Neural cell (in vitro differentiated cells): ENCODE data around the gene UBAC2. TPM values are rescaled to one million over a fixed set of nuclear protein-coding genes. Genes with fewer than 3 reads are reported as not detected.

Source experiments
- H2AFZ ChIP-seq: fragments of 200-600, 300-800 bp; sonication (generic), shearing (Covaris generic); 2 replicates; pipeline ENCODE4 v1.6.0; 2014; ENCODE audit warnings: low read depth, mild to moderate bottlenecking, antibody characterized with exemption, low read length, moderate library complexity
- H3F3A ChIP-seq: fragments of 200-600 bp; shearing (Covaris generic); 2 replicates; pipeline ENCODE4 v1.6.1; 2016; ENCODE audit warnings: mild to moderate bottlenecking, moderate library complexity, mixed read lengths, antibody characterized with exemption, low read length; ENCODE audit not compliant: insufficient read depth, poor library complexity, severe bottlenecking
- H3K27ac ChIP-seq: fragments of 200-600, 300-800 bp; sonication (generic), shearing (Covaris generic); 2 replicates; pipeline ENCODE4 v1.5.1; 2014; ENCODE audit warnings: mild to moderate bottlenecking, low read length, moderate library complexity
- H3K27me3 ChIP-seq: fragments of 300-800, 200-600 bp; sonication (generic), shearing (Covaris generic); 2 replicates; pipeline ENCODE4 v1.6.0; 2014; ENCODE audit warnings: mild to moderate bottlenecking, low read depth, low read length, moderate library complexity; ENCODE audit not compliant: insufficient read depth
- H3K36me3 ChIP-seq: fragments of 300-800, 200-600 bp; sonication (generic), shearing (Covaris generic); 2 replicates; pipeline ENCODE4 v1.5.1; 2014; ENCODE audit warnings: mild to moderate bottlenecking, antibody characterized with exemption, low read length, moderate library complexity; ENCODE audit not compliant: insufficient read depth
- H3K4me2 ChIP-seq: fragments of 300-800, 200-600 bp; sonication (generic), shearing (Covaris generic); 2 replicates; pipeline ENCODE4 v1.6.0; 2014; ENCODE audit warnings: mild to moderate bottlenecking, low read length
- H3K4me3 ChIP-seq: fragments of 300-800, 200-600 bp; sonication (generic), shearing (Covaris generic); 2 replicates; pipeline ENCODE4 v1.5.1; 2014; ENCODE audit warnings: mild to moderate bottlenecking, low read length, moderate library complexity
- H3K79me2 ChIP-seq: fragments of 200-600 bp; shearing (Covaris generic); replicated peaks from 2 replicates; pipeline ENCODE4 v1.6.0; 2014; ENCODE audit warnings: mild to moderate bottlenecking, low read length, moderate library complexity; ENCODE audit not compliant: insufficient read depth
- H3K9ac ChIP-seq: fragments of 300-800, 200-600 bp; sonication (generic), shearing (Covaris generic); 2 replicates; pipeline ENCODE4 v1.6.1; 2016; ENCODE audit warnings: mild to moderate bottlenecking, low read length, mixed read lengths
- H3K9me2 ChIP-seq: fragments of 200-600 bp; shearing (Covaris generic); 2 replicates; pipeline ENCODE4 v1.6.1; 2016; ENCODE audit warnings: mild to moderate bottlenecking, low read length, mixed read lengths; ENCODE audit not compliant: insufficient read depth
- H3K9me3 ChIP-seq: fragments of 200-600, 300-800 bp; sonication (generic), shearing (Covaris generic); 2 replicates; pipeline ENCODE4 v1.6.1; 2016; ENCODE audit warnings: mild to moderate bottlenecking, mixed run types, low read length, moderate library complexity, mixed read lengths
- H4K20me1 ChIP-seq: fragments of 200-600 bp; shearing (Covaris generic); 2 replicates; pipeline ENCODE4 v1.6.1; 2016; ENCODE audit warnings: mild to moderate bottlenecking, mixed run types; ENCODE audit not compliant: insufficient read depth
- EP300 ChIP-seq: fragments of 450-650 bp; conservative IDR thresholded peaks from 2 replicates; pipeline ENCODE4 v1.6.1; 2014; ENCODE audit warnings: antibody characterized with exemption, mild to moderate bottlenecking, moderate library complexity; ENCODE audit not compliant: poor library complexity, severe bottlenecking
- EZH2 ChIP-seq: fragments of 200-600, 300-800 bp; shearing (Covaris generic), sonication (generic); IDR thresholded peaks from 2 replicates; pipeline ENCODE4 v1.6.1; 2014; ENCODE audit warnings: antibody characterized with exemption, low read length, borderline replicate concordance, mild to moderate bottlenecking; ENCODE audit not compliant: insufficient read depth, poor library complexity, severe bottlenecking
- MXI1 ChIP-seq: fragments of 450-650 bp; conservative IDR thresholded peaks from 2 replicates; pipeline ENCODE4 v1.6.1; 2014; ENCODE audit warnings: antibody characterized with exemption, mild to moderate bottlenecking; ENCODE audit not compliant: poor library complexity, severe bottlenecking
- POLR2AphosphoS5 ChIP-seq: IDR thresholded peaks from 2 replicates; pipeline ENCODE4 v1.6.1; 2012
- RAD21 ChIP-seq: fragments of 450-650 bp; conservative IDR thresholded peaks from 2 replicates; pipeline ENCODE4 v1.6.1; 2014; ENCODE audit warnings: antibody characterized with exemption, mild to moderate bottlenecking, moderate library complexity
- SMC3 ChIP-seq: fragments of 450-650 bp; conservative IDR thresholded peaks from 2 replicates; pipeline ENCODE4 v1.6.1; 2014; ENCODE audit warnings: antibody characterized with exemption, mild to moderate bottlenecking, moderate library complexity; ENCODE audit not compliant: poor library complexity
- TAF1 ChIP-seq: IDR thresholded peaks from 2 replicates; pipeline ENCODE4 v1.6.1; 2012; ENCODE audit warnings: low read depth
- polyA plus RNA-seq: library from polyadenylated mRNA; depleted of rRNA; stranded (reverse); fragments of >200 nt; gene quantifications from 2 replicates; pipeline ENCODE4 v1.2.3, GENCODE V29; 2014
- TF ChIP-seq, protein P1 (sequence below): fragments of 450-650 bp; IDR thresholded peaks from 2 replicates; pipeline ENCODE4 v1.5.1; 2014; ENCODE audit warnings: antibody characterized with exemption, mild to moderate bottlenecking, moderate library complexity; ENCODE audit not compliant: poor library complexity, severe bottlenecking
- TF ChIP-seq, protein P2 (sequence below): IDR thresholded peaks from 2 replicates; pipeline ENCODE4 v1.6.1; 2012; ENCODE audit warnings: borderline replicate concordance

The UBAC2 gene
- polyA plus RNA-seq, 1 donor from 2014 or later, result 56.9 TPM

DNA sequence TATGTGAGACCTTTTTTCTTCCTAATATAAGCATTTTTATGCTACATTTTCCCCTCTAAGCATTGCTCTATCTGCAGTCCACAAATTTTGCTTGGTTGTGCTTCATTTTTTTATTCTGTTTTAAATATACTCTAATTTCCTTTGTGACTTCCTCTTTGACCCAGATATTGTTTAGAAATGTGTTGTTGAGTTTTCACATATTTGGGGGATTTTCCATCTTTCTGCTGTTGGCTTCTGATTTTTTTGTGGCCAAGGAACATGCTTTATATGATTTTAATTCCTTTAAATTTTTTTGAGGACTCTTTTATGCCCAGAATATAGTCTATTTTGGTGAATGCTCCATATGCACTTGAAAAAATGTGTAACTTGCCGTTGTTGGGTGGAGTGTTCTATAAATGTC lies 22.9 kb downstream of the UBAC2 start:
- Histone ChIP-seq H3K9me2 (no peaks in the 10 kb centered on the region), H3K27me3 (no peaks in the 10 kb centered on the region), H3K4me3 (no peak overlapping the region), H3F3A (no peaks in the 10 kb centered on the region), H3K27ac (no peak overlapping the region), H3K9me3 (peaks cover 2% of the 10 kb centered on the region), H3K79me2 (peaks cover 45% of the 10 kb centered on the region), H3K36me3 (no peaks in the 10 kb centered on the region), H3K4me2 (no peak overlapping the region), H3K9ac (no peak overlapping the region), H2AFZ (no peak overlapping the region), H4K20me1 (no peaks in the 10 kb centered on the region)
- TF ChIP-seq, protein P1, sequence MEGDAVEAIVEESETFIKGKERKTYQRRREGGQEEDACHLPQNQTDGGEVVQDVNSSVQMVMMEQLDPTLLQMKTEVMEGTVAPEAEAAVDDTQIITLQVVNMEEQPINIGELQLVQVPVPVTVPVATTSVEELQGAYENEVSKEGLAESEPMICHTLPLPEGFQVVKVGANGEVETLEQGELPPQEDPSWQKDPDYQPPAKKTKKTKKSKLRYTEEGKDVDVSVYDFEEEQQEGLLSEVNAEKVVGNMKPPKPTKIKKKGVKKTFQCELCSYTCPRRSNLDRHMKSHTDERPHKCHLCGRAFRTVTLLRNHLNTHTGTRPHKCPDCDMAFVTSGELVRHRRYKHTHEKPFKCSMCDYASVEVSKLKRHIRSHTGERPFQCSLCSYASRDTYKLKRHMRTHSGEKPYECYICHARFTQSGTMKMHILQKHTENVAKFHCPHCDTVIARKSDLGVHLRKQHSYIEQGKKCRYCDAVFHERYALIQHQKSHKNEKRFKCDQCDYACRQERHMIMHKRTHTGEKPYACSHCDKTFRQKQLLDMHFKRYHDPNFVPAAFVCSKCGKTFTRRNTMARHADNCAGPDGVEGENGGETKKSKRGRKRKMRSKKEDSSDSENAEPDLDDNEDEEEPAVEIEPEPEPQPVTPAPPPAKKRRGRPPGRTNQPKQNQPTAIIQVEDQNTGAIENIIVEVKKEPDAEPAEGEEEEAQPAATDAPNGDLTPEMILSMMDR, result no peak
- no peak for TF ChIP-seq EZH2
- no peak for TF ChIP-seq EP300
- TF ChIP-seq, protein P2, sequence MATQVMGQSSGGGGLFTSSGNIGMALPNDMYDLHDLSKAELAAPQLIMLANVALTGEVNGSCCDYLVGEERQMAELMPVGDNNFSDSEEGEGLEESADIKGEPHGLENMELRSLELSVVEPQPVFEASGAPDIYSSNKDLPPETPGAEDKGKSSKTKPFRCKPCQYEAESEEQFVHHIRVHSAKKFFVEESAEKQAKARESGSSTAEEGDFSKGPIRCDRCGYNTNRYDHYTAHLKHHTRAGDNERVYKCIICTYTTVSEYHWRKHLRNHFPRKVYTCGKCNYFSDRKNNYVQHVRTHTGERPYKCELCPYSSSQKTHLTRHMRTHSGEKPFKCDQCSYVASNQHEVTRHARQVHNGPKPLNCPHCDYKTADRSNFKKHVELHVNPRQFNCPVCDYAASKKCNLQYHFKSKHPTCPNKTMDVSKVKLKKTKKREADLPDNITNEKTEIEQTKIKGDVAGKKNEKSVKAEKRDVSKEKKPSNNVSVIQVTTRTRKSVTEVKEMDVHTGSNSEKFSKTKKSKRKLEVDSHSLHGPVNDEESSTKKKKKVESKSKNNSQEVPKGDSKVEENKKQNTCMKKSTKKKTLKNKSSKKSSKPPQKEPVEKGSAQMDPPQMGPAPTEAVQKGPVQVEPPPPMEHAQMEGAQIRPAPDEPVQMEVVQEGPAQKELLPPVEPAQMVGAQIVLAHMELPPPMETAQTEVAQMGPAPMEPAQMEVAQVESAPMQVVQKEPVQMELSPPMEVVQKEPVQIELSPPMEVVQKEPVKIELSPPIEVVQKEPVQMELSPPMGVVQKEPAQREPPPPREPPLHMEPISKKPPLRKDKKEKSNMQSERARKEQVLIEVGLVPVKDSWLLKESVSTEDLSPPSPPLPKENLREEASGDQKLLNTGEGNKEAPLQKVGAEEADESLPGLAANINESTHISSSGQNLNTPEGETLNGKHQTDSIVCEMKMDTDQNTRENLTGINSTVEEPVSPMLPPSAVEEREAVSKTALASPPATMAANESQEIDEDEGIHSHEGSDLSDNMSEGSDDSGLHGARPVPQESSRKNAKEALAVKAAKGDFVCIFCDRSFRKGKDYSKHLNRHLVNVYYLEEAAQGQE, result no peak
- no peak for TF ChIP-seq SMC3

DNA sequence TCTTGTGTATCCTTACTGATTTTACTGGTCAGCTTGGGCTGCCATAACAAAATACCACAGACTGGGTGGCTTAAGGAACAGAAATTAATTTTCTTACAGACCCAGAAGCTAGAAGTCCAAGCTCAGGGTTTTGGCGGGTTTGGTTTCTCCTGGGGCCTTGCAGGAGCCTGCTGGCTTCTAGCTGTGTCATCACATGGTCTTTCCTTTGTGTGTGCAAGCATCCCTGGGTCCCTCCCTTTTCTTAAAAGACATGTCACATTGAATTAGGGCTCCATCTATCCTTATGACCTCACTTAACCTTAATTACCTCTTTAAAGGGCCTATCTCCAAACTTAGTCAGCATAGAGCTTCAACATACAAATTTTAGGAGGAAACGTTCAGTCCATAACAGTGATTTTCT lies 23.4 kb downstream of the UBAC2 start:
- no peaks in the 10 kb centered on the region for H3K9me2 ChIP-seq
- H3K4me3 ChIP-seq, result no peak overlapping the region
- no peaks in the 10 kb centered on the region for H3K36me3 ChIP-seq
- H2AFZ ChIP-seq, result no peak overlapping the region
- H3K9ac ChIP-seq, result no peak overlapping the region
- peaks cover 45% of the 10 kb centered on the region for H3K79me2 ChIP-seq
- no peak overlapping the region for H3K27ac ChIP-seq
- H3F3A ChIP-seq, result no peaks in the 10 kb centered on the region
- TF ChIP-seq MXI1, result no peak
- no peak for TF ChIP-seq EZH2
- no peak for TF ChIP-seq POLR2AphosphoS5
- TF ChIP-seq EP300, result no peak
- TF ChIP-seq, protein P1, result no peak
- TF ChIP-seq TAF1, result no peak
- TF ChIP-seq, protein P2, result no peak
- no peak for TF ChIP-seq RAD21
- H4K20me1 ChIP-seq, result no peaks in the 10 kb centered on the region
- H3K4me2 ChIP-seq, result no peak overlapping the region
- H3K27me3 ChIP-seq, result no peaks in the 10 kb centered on the region
- peaks cover 2% of the 10 kb centered on the region for H3K9me3 ChIP-seq
